Neural progenitor cell (in vitro differentiated cells): Measurements from ENCODE around the gene COG6. TPM values are rescaled to one million over a fixed set of nuclear protein-coding genes. Genes with fewer than 3 reads are reported as not detected.

ENCODE experiments used
- DNase-seq: peaks from one replicate; pipeline ENCODE4 v3.0.0-alpha.2; 2016; ENCODE audit warnings: low spot score
- H2AFZ ChIP-seq: fragments of 200-600 bp; sonication (generic); replicated peaks from 2 replicates; pipeline ENCODE4 v1.6.1; 2016; ENCODE audit warnings: antibody characterized with exemption
- H3F3A ChIP-seq: fragments of 200-600 bp; sonication (generic); 2 replicates; pipeline ENCODE4 v1.6.1; 2016; ENCODE audit warnings: antibody characterized with exemption, low read depth
- H3K27ac ChIP-seq: fragments of 200-600 bp; sonication (generic); 2 replicates; pipeline ENCODE4 v1.5.1; 2016; ENCODE audit warnings: mild to moderate bottlenecking
- H3K27me3 ChIP-seq: fragments of 200-600 bp; sonication (generic); 2 replicates; pipeline ENCODE4 v1.6.1; 2016; ENCODE audit warnings: mild to moderate bottlenecking, moderate library complexity
- H3K36me3 ChIP-seq: fragments of 200-600 bp; sonication (generic); 2 replicates; pipeline ENCODE4 v1.5.1; 2016
- H3K4me1 ChIP-seq: fragments of 200-600 bp; sonication (generic); 2 replicates; pipeline ENCODE4 v1.6.1; 2016; ENCODE audit warnings: mixed run types
- H3K4me2 ChIP-seq: fragments of 200-600 bp; sonication (generic); 2 replicates; pipeline ENCODE4 v1.6.1; 2016
- H3K4me3 ChIP-seq: fragments of 200-600 bp; sonication (generic); 2 replicates; pipeline ENCODE4 v1.5.1; 2016
- H3K79me2 ChIP-seq: fragments of 200-600 bp; sonication (generic); 2 replicates; pipeline ENCODE4 v1.6.1; 2016; ENCODE audit warnings: low read depth
- H3K9ac ChIP-seq: fragments of 200-600 bp; sonication (generic); 2 replicates; pipeline ENCODE4 v1.6.1; 2016
- H3K9me3 ChIP-seq: fragments of 200-600 bp; sonication (generic); 2 replicates; pipeline ENCODE4 v1.5.1; 2016; ENCODE audit warnings: low read depth
- H4K20me1 ChIP-seq: fragments of 200-600 bp; sonication (generic); 2 replicates; pipeline ENCODE4 v1.6.1; 2016; ENCODE audit warnings: low read depth
- H3K27ac Mint-ChIP-seq: 3 replicates; pipeline ENCODE4 v1.8.0; 2021; ENCODE audit warnings: mixed read lengths
- H3K27me3 Mint-ChIP-seq: 2 replicates; pipeline ENCODE4 v1.8.0; 2022; ENCODE audit warnings: low read depth, mild to moderate bottlenecking, inconsistent platforms, moderate library complexity, mixed read lengths; ENCODE audit not compliant: insufficient read depth
- H3K36me3 Mint-ChIP-seq: 3 replicates; pipeline ENCODE4 v1.8.0; 2021; ENCODE audit warnings: mixed read lengths
- H3K4me1 Mint-ChIP-seq: 3 replicates; pipeline ENCODE4 v1.8.0; 2021; ENCODE audit warnings: mixed read lengths
- H3K4me3 Mint-ChIP-seq: 3 replicates; pipeline ENCODE4 v1.8.0; 2021; ENCODE audit warnings: mild to moderate bottlenecking, moderate library complexity, mixed read lengths
- H3K9me3 Mint-ChIP-seq: 3 replicates; pipeline ENCODE4 v1.8.0; 2020; ENCODE audit warnings: mixed read lengths
- CTCF ChIP-seq: fragments of 200-600 bp; sonication (generic); IDR thresholded peaks from 2 replicates; pipeline ENCODE4 v1.5.1; 2017; ENCODE audit warnings: antibody characterized with exemption, mild to moderate bottlenecking
- EZH2 ChIP-seq: fragments of 200-600 bp; sonication (generic); IDR thresholded peaks from 2 replicates; pipeline ENCODE4 v1.6.1; 2017; ENCODE audit warnings: antibody characterized with exemption, mild to moderate bottlenecking, moderate library complexity
- EZH2phosphoT487 ChIP-seq: fragments of 200-600 bp; sonication (generic); IDR thresholded peaks from 2 replicates; pipeline ENCODE4 v1.6.1; 2017; ENCODE audit warnings: antibody characterized with exemption
- total RNA-seq: library from RNA; depleted of rRNA; stranded (reverse); fragments of >200 nt; gene quantifications from 2 replicates; pipeline ENCODE4 v1.2.3, GENCODE V29; 2015; ENCODE audit warnings: low replicate concordance

COG6 gene
- total RNA-seq, 1 donor from 2014 or later: 33.1 TPM

GRCh38 chr13:39773833-39774232, 118.4 kb downstream of the COG6 start:
- no peaks in the 10 kb centered on the region for H3K27me3 Mint-ChIP-seq
- no peak overlapping the region for H3K4me2 ChIP-seq
- H3K79me2 ChIP-seq: no peaks in the 10 kb centered on the region
- H3K4me1 Mint-ChIP-seq: no peaks in the 10 kb centered on the region
- H3K36me3 Mint-ChIP-seq: peaks cover 2% of the 10 kb centered on the region
- no peaks in the 10 kb centered on the region for H4K20me1 ChIP-seq
- TF ChIP-seq EZH2 (no peak), CTCF (no peak), EZH2phosphoT487 (no peak)
- no peak overlapping the region for H3K9ac ChIP-seq
- no peak overlapping the region for H3K4me3 Mint-ChIP-seq
- H3K36me3 ChIP-seq: no peaks in the 10 kb centered on the region
- H3F3A ChIP-seq: no peaks in the 10 kb centered on the region
- H3K27ac Mint-ChIP-seq: no peak overlapping the region
- no peak overlapping the region for H2AFZ ChIP-seq
- H3K9me3 Mint-ChIP-seq: peaks cover 6% of the 10 kb centered on the region
- no peak overlapping the region for H3K27ac ChIP-seq
- H3K4me1 ChIP-seq: no peaks in the 10 kb centered on the region
- no peaks in the 10 kb centered on the region for H3K9me3 ChIP-seq
- H3K27me3 ChIP-seq: no peaks in the 10 kb centered on the region
- DNase-seq: no peak
- no peak overlapping the region for H3K4me3 ChIP-seq

GRCh38 chr13:39776439-39776838, 121.0 kb downstream of the COG6 start:
- peaks cover 2% of the 10 kb centered on the region for H3K9me3 Mint-ChIP-seq
- H3K4me3 ChIP-seq: no peak overlapping the region
- H3K36me3 ChIP-seq: no peaks in the 10 kb centered on the region
- H3K9ac ChIP-seq: no peak overlapping the region
- no peak overlapping the region for H3K27ac Mint-ChIP-seq
- H4K20me1 ChIP-seq: no peaks in the 10 kb centered on the region
- no peaks in the 10 kb centered on the region for H3K27me3 ChIP-seq
- H3K27me3 Mint-ChIP-seq: no peaks in the 10 kb centered on the region
- H2AFZ ChIP-seq: no peak overlapping the region
- TF ChIP-seq CTCF (no peak), EZH2phosphoT487 (no peak), EZH2 (no peak)
- DNase-seq: no peak
- peaks cover 2% of the 10 kb centered on the region for H3K36me3 Mint-ChIP-seq
- H3K4me1 Mint-ChIP-seq: peaks cover 5% of the 10 kb centered on the region
- H3K9me3 ChIP-seq: no peaks in the 10 kb centered on the region
- H3K79me2 ChIP-seq: no peaks in the 10 kb centered on the region
- H3K4me3 Mint-ChIP-seq: no peak overlapping the region
- H3K4me2 ChIP-seq: no peak overlapping the region
- no peak overlapping the region for H3K27ac ChIP-seq
- no peaks in the 10 kb centered on the region for H3F3A ChIP-seq
- H3K4me1 ChIP-seq: no peaks in the 10 kb centered on the region

GRCh38 chr13:39777021-39777420, 121.6 kb downstream of the COG6 start:
- H3K27me3 ChIP-seq: no peaks in the 10 kb centered on the region
- H3K27ac ChIP-seq: no peak overlapping the region
- H3F3A ChIP-seq: no peaks in the 10 kb centered on the region
- H3K9ac ChIP-seq: no peak overlapping the region
- no peak overlapping the region for H3K4me3 Mint-ChIP-seq
- peaks cover 1% of the 10 kb centered on the region for H3K36me3 Mint-ChIP-seq
- peaks cover 2% of the 10 kb centered on the region for H3K9me3 Mint-ChIP-seq
- peaks cover 5% of the 10 kb centered on the region for H3K4me1 Mint-ChIP-seq
- H3K79me2 ChIP-seq: no peaks in the 10 kb centered on the region
- H3K4me3 ChIP-seq: no peak overlapping the region
- TF ChIP-seq CTCF (no peak), EZH2 (no peak), EZH2phosphoT487 (no peak)
- DNase-seq: no peak
- H3K27me3 Mint-ChIP-seq: no peaks in the 10 kb centered on the region
- H3K27ac Mint-ChIP-seq: no peak overlapping the region
- no peaks in the 10 kb centered on the region for H4K20me1 ChIP-seq
- H3K36me3 ChIP-seq: no peaks in the 10 kb centered on the region
- H2AFZ ChIP-seq: no peak overlapping the region
- H3K9me3 ChIP-seq: no peaks in the 10 kb centered on the region
- H3K4me2 ChIP-seq: no peak overlapping the region
- H3K4me1 ChIP-seq: no peaks in the 10 kb centered on the region
